ENCODE results near the gene PCK1. TPM values are rescaled to one million over a fixed set of nuclear protein-coding genes. Genes with fewer than 3 reads are reported as not detected.
A peak's percentile ranks its signal among the peaks of the same experiment; 100 is the strongest.

The PCK1 gene
- total RNA-seq, 1 donor from 2014 or later = 5.3 TPM

DNA sequence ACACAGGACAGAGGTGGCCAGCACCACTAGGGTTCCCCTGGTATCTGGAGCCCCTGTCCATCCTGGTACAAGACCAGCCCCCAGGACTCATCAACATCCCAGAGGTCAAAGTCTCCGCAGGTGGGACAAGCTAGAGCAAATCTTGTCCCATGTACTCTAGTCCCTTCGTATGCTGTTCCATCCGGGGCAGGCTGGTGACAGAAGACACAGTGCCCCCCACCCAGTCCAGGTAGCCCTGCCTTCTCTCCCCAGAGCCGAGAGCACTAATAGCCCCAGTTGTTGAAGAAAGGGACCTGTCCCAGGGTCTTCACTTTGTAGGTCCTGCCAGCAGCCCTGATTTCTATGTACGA is 21.1 kb downstream of the PCK1 start:
- DNase-seq (ENCODE audit: low spot score) (no peak), ATAC-seq (peak; percentile 4)
- intact Hi-C loops (cut with DNase I) = no loop called here

DNA sequence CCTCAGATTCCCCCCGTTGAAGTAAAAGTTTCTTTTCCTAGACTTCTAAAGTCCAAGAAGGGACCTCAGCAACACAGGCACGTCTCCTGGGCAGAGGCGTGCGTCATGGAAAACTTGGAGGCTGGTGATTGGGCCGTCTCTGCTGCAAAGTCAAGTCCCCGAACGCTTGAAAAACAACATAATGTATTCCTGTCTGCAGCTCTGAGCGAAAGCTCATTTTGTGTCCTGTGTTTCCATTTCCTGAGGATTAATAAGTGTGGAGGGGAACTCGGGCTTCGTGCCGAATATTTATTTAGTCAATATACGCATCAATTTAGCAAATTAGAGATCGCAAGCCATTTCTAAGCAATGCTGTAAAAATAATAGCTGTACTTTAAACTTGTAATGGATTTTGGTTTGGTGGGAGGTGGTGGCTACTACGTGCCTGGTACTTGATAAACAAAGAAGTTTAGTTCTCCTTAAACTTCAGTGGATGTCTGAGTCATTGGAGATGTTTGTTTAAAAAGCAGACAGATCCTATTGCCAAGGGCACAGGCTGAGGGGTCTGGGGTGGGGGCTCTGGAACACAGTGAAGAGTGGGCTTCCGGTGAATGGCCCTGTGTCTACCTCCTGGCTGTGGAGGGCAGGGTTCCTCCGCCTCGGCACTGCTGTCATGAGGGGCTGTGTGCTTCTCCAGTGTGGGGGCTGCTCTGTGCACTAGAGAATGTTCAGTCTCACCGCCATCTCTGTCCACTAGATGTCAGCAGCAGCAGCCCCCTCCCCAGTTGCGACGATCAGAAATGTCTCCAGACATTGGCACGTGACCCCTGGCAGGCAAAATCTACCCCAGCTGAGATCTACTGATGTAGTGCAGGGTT is 21.8 kb downstream of the PCK1 start:
- ATAC-seq (peak; percentile 87), DNase-seq (ENCODE audit: low spot score) (peak; percentile 80)
- intact Hi-C loops (cut with DNase I) = no loop called here

DNA sequence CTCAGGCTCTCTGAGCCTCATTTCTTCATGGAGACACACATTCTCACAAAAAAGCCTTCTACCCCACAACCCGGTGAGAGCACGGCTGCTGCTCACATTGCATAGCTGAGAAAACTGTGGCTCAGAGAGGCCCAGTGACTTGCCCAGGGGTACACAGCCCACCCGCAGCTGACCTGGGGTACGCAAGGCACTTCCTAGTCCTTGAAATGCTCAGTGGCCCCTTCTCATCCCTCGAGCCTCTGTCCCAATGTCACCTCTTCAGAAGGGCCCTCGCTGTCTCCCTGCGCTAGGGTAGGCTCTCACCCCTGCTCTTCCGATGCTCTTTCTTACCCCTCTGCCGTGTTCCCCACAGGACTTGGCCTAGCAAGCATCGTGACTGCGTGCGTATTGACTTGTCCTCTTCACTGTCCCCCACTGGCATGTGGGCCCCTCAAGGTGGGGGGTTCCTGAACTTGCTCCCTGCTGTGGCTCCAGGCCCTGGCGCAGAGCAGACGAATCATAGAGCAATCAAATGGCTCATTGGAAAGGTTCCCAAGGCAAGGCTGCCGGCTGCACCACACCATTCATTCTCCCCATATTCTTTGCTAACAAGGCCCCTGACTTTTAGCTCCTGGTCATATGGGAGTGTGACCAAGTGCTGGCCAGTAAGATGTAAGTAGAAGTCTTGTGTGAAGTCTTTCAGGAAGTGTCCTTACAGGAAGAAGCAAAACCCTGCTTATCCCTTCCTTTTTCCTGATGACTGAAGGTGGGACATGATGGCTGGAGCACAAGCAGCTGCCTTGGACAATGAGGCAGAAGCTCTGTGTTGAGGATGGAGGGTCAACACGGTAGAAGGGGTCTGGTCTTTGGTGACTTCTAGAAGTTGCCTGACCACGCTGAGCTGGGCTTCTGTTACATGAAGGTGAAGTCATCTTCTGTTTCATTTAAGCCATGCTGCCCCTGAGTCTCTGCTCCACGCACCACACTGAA is 22.7 kb downstream of the PCK1 start:
- DNase-seq (ENCODE audit: low spot score) (no peak), ATAC-seq (no peak)
- intact Hi-C loops (cut with DNase I) = no loop called here

DNA sequence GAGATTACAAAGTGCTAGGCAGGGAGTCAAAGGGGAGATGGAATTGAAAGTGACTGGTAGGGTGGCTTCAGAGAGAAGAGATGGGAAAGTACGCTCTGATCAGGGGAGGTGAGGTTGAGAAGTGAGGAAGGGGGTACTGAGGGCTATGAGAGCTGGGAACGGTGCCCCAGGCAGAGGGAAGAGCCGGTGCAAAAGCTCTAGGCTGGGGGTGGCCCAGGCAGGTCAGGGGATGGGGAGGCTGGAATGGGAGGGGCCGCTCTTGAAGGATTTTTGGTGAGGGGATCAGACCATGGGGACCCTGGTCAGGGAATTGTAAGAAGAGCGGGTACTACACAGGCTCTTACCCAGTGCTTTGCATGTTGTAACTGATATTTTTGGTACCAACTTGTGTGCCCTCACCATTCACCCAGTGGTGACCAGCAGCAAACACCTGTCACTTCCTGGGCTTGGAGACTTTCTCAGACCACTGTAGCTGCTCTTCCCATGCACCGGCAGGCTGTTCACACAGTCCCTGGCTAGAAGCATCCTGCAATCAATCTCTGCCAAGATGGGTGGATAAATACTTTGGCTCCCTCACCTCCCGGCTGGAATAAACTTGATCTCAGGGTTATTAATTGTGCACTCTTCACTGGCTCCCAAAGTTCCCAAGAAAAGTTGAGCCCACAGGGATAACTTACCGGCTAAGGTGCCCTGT is 24.0 kb downstream of the PCK1 start:
- intact Hi-C loops (cut with DNase I) = no loop called here
- ATAC-seq = no peak
- no peak for DNase-seq (ENCODE audit: low spot score)

DNA sequence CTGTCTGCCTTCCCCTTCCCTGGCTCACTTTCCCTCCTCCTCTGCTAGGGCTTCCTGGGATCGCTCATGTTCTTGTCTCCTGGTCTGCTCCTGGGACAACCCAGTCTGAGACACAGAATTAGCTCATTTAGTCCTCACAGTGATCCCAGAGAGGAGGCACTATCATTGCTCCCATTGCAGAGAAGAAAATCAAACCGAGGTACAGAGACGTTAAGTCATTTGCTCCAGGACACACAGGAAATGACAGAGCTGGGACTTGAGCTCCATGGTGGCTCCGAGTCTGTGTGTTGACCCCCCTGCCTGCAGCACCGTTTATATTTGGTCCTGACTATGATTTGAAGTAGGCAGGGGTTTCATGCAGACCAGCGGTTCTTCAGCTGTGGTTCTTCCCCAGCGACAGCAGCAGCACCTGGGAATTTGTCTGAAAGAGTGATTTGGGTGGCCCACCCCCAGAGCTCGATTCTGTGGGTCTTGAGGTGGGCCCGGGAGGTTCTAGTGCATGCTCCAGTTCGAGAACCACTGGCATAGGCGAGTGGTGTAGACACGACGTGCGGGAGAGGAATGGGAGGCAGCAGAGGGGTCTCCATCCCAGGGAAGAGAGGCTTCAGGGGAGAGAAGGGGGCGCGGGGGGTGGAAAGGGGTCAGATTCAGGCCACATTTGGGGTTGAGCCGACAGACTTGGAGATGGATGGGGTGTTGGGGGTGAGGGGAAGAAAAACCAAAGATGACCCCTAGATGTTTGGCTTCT is 24.7 kb downstream of the PCK1 start:
- DNase-seq (ENCODE audit: low spot score) (no peak), ATAC-seq (no peak)
- intact Hi-C loops (cut with DNase I) = no loop called here

DNA sequence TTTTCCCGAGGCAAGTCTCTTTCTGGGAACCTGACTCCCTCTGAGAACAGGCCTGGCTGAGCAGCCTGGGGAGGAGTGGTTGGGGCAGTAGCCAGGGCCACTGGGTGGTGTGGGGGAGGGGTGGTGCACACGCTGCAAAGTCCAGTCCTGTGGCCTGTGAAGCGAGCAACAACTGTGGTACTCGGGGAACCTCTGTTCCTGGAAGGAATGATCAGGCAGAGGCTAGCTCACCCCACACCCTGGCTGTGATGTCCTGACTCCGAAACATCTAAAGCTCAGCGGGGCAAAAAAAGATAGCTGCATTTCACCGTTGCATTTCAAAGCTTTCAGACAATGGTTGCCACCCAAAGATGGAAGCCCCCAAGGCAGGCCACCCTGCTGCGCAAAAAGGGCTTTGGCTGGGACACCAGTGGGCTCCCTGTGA is 25.5 kb downstream of the PCK1 start:
- ATAC-seq (peak; percentile 14), DNase-seq (ENCODE audit: low spot score) (no peak)
- intact Hi-C loops (cut with DNase I) = no loop called here

DNA sequence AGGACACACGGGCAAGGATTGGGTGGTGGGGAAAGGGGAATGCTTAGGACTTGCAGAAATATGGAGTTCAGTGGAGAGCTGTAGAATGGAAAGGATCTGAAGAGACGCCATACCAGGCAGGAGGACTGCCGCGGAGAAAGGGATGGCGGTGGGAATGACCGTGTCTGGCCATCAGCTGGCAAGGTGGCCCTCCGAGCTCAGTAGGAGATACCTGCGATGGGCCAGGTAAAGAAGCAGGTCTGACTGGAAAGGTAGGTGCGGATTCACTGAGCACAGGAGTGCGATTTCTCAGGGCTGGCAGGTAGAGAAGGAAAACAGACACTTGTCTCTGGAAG is 26.0 kb downstream of the PCK1 start:
- DNase-seq (ENCODE audit: low spot score) = no peak
- ATAC-seq = no peak
- intact Hi-C loops (cut with DNase I) = loop anchor here (1.0 kb wide), 1 partner anchor 32 kb away; no protein-coding TSS in a partner anchor

DNA sequence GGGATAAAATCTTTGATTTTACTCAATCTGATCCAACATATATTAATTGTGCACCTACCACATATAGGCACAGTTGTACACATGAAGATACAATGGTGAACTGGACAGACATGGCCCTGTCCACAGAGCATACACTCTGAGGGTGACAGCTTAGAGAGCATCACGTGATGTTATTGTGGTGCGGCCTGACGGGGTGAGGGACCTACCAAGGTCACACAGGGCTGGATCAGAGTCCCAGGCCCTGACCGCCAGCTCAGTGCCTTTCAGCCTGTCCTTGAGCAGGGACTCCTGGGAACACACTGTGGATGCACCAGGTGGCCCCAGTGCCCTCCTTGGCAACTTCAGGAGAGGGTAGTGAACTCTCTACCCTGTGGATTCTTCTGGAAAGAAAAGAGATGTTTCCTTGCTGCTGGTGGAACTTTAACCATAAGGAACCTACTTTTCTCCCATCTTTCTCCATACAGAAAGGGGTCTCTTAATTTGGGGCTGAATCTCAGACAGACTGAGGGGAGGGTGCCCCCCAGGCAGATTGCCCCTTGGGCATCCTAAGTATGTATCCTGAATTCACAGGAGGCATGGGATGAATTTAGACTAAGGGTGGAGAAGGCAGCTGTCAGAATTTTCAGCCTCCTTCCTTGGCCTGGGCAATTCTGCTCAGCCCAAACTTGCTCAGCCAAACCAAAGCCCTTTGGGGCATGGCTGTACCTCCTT is 26.5 kb downstream of the PCK1 start:
- intact Hi-C loops (cut with DNase I) = loop anchor here (1.0 kb wide), 1 partner anchor 32 kb away; no protein-coding TSS in a partner anchor
- DNase-seq (ENCODE audit: low spot score) (no peak), ATAC-seq (no peak)

DNA sequence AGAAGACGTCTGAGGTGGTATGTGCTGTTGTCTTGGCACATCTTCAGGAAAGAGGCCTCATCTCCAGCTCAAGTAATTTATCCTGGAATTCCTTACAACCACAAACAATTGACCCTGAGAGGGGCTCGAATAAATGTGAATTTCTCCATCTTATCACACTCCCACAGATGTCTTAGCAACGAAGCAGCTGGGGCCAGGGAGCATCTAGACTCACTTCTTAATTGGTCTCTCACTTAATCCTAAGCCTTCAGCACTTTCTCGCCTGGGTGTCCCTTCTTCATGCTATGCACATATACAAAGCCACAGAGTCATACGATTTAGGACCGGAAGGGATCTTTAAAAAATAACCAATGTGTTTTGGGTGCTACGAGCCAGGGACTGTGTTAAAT is 27.1 kb downstream of the PCK1 start:
- no peak for DNase-seq (ENCODE audit: low spot score)
- no peak for ATAC-seq
- intact Hi-C loops (cut with DNase I) = loop anchor here (1.0 kb wide), 1 partner anchor 33 kb away; no protein-coding TSS in a partner anchor

DNA sequence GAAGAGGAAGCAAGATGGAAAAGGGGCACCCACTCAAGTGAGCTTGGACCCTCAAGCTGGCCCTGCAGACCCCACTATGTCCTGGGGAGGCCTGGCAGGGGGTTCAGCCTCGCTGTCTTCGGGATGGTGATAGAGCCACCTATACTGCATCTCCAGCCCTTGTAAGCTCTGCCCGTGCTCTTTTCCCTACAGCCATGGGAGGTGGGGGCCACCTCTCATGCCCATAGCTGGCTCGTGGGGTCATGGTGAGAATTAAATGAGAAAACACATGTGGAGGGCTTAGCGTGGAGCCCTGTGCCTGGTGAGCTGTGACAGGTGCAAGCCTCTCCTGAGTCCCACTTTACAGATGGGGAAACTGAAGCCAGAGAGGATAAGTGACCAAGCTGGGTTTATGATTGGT is 27.7 kb downstream of the PCK1 start:
- no peak for DNase-seq (ENCODE audit: low spot score)
- no peak for ATAC-seq
- intact Hi-C loops (cut with DNase I) = no loop called here

DNA sequence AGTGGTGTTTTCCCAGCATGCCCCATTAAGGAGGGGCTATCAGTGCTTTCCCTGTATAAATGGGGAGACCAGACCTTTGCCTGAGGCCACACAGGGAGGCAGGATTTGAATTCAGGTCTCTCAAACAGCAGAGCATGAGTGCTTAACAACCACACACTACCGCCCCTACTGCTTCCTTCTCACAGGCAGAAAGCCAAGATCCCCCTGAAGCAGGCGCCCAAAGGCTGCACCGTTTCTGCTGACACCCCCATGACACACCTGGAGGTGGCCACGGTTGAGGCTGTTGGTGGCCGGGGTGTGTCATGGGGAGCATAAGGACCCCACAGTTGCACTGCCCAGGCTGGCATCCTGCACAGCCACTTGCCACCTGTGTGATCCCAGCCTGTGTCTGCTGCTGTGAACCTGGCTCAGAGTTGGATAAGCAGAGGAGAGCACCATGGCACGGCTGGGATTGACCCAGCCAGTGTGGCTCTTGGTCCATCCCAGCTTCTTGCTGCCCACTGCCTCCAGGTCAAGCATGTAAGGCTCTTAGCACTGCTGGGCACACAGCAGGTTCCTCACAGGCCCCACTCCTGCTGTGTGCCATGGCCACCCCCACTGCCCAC is 28.3 kb downstream of the PCK1 start:
- intact Hi-C loops (cut with DNase I) = no loop called here
- ATAC-seq (no peak), DNase-seq (ENCODE audit: low spot score) (no peak)

DNA sequence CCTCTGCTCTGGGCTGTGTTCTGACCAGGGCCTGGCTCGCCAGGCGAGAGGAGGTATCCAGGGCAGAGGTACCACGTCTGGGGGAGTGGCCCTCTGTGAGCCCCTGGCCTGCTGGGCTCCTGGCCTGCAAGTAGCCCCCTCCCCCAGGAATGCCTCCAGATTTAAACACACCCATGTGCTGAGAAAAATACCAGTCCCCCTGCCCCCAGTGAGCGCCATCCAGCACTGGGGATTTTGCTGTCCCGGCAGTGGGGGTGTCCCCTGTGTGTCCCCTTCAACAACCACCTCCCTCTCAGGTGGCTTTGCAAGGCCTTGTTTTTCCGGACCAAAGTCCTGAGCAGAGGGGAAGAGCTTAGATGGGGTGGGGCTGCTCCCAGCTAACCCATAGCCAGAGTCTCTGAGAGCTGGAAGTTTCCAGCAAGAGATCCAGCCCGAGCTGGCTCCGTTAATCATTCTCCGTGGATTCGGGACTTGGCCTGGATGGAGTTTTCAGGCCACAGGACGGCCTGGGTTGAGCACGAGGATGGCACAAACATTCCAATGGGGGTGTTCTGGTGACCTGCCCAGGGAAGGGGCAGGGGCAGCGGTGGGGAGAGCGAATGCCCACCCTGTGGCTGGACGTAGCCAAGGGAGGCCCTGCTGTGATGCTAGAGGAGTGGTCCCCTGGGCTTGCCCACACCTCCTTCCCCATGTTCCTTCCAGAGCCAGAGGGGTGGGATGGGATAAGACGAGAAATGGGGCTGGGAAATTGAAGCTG is 29.0 kb downstream of the PCK1 start:
- ATAC-seq = peak; percentile 17
- no peak for DNase-seq (ENCODE audit: low spot score)
- intact Hi-C loops (cut with DNase I) = loop anchor here (10.0 kb wide), 1 partner anchor 195 kb away; the partner anchor contains the start of gene RBM38

DNA sequence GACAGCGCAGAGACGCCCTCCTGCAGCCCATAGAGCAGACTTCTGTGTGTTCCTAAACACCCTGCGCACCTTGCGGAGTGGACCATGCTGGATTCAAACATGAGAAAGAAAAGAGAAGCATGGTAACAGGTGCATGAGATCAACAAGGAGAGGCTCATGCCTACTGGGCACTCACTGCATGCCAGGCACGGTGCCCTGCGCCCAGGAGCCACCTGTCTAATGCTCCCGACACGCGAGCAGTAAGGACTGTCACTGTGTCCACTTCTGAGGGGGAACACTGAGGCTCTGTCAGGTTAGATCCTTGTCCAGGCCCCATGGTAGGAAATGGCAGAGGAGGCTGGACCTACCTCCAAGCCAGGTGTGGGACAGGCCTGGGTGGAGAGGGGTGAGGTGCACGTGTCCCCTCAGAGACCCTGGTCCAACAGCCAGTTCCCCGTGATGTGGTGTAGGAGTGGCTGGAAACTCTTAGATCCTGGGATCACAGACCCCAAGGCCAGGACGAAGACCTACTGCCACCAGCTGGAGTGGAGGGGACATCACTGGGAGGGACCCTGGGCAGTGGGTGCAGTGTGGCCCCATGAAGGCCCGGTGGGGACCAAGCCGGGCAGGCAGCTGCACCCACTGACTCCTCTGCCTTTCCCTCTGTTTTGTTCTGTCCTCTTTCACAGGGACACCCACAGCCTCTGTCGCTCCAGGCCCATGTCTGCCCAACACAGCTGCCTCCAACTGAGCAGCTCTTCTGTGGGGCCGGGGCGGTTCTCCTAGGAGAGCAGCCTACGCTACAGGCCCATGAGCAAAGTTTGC is 29.8 kb downstream of the PCK1 start:
- intact Hi-C loops (cut with DNase I) = loop anchor here (10.0 kb wide), 1 partner anchor 196 kb away; the partner anchor contains the start of gene RBM38
- ATAC-seq = no peak
- DNase-seq (ENCODE audit: low spot score) = no peak

DNA sequence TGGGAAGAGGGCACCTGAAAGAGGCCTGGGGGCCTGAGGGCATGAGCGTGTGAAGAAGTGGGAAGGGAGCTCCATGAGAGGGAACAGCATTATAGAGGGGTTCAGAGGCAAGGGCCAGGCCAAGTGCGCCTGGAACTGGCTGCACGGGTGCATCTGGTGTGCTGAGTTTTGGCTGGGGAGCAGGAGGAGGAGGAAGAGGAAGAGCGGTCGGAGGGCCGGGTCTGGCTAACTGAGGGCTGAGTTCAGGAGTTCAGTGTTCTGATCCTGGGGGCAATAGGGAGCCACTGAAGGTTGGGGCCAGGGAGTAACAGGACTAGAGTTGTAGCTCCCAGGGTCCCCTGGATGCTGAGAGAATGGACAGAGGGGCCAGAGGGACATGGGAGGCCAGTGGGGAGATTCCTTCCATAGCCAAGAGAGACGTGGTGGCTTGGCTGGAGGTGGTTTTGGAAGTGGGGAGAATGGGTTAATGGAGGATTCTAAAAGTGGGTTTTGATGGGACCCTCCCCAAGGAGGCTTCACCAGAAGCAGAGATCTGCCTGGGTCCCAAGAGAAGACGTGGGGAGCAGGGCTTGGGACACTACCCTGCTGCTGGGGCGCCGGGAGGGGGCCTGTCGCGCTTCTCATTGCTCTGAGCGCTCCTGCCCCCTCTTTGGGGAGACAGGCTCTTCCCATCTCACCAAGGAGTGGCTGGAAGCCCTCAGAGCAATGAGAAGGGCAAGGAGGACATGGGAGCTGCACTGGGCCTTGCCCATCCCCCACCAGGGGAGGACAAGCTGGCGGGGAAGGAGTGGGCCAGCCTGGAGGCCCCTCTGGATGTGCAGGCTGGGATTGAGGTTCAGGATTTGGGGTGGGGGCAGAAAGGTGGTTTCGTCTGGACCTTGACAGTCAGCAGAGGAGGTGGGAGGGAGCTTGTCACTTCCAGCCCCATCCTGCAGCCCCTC is 30.6 kb downstream of the PCK1 start:
- ATAC-seq (no peak), DNase-seq (ENCODE audit: low spot score) (no peak)
- intact Hi-C loops (cut with DNase I) = loop anchor here (2.0 to 10.0 kb wide), 2 partner anchors 77 to 197 kb away; partner anchors contain the start of gene RBM38

All from sciatic nerve (tissue), 2 donors.